HepG2 (cell line): Measurements from ENCODE around the gene TAF1B. TPM values are rescaled to one million over a fixed set of nuclear protein-coding genes. Genes with fewer than 3 reads are reported as not detected.

Experiments used
- ATAC-seq: fragments of 200-7000 bp; cut with Tn5 transposase; 3 replicates; pipeline ENCODE4 v1.9.1; 2020; ENCODE audit warnings: mild to moderate bottlenecking, moderate library complexity
- BruUV-seq: library from RNA; stranded (reverse); fragments of 400-500 nt; replicated peaks from 2 replicates; lab custom pipeline; 2021; lab: Mats Ljungman, UMichigan
- CTCF ChIA-PET: fragments of 300-600 bp; formaldehyde crosslinking; extraction: SDS; loops from one replicate; lab custom pipeline; 2021; ENCODE audit warnings: low total read pairs, inconsistent platforms, low intra/inter-chr PET ratio; lab: Yijun Ruan, JAX
- POLR2A ChIA-PET: fragments of 350-600 bp; sonication (Branson Sonifier 250); formaldehyde crosslinking; loops from one replicate; lab custom pipeline; 2020; ENCODE audit warnings: antibody characterized with exemption, inconsistent platforms; lab: Yijun Ruan, JAX
- DNase-seq: peaks from one replicate; pipeline ENCODE4 v3.0.0-alpha.2; 2015; ENCODE audit warnings: low spot score
- FAIRE-seq: peaks from 3 replicates; lab custom pipeline; 2011; peaks lifted over from hg19 to GRCh38; lab: Jason Lieb, UNC
- H2AFZ ChIP-seq: one replicate; pipeline ENCODE4 v1.6.1; 2011; ENCODE audit warnings: low read length, inconsistent platforms
- H3K27ac ChIP-seq: fragments of 300-600 bp; 3 replicates; pipeline ENCODE4 v1.8.0; 2011; ENCODE audit warnings: mixed run types, mild to moderate bottlenecking, mixed read lengths, low read length, inconsistent platforms; ENCODE audit not compliant: insufficient read depth; ENCODE audit errors: extremely low read length
- H3K27me3 ChIP-seq, 2 experiments: fragments of 200-600 bp in 1 of 2; 2 replicates in 1 of 2; 3 replicates in 1 of 2; pipeline versions ENCODE4 v1.6.0 to v1.8.0; 2011; ENCODE audit warnings: low read length in 2 of 2, mild to moderate bottlenecking in 2 of 2, moderate library complexity in 2 of 2, inconsistent platforms in 1 of 2; ENCODE audit not compliant: insufficient read depth in 2 of 2, control insufficient read depth in 1 of 2
- H3K36me3 ChIP-seq, 2 experiments: fragments of 200-600 bp in 1 of 2; replicated peaks in 1 of 2; 2 replicates in 1 of 2; 3 replicates in 1 of 2; pipeline versions ENCODE4 v1.5.1 to v1.8.0; 2011; ENCODE audit warnings: low read length in 2 of 2, inconsistent platforms in 1 of 2; ENCODE audit not compliant: insufficient read depth in 2 of 2, control insufficient read depth in 1 of 2
- H3K4me1 ChIP-seq: 2 replicates; pipeline ENCODE4 v1.5.1; 2012; ENCODE audit warnings: low read length, inconsistent platforms; ENCODE audit not compliant: insufficient read depth
- H3K4me2 ChIP-seq: 2 replicates; pipeline ENCODE4 v1.6.0; 2011; ENCODE audit warnings: low read depth, low read length, inconsistent platforms
- H3K4me3 ChIP-seq, 3 experiments: fragments of 200-600 bp in 1 of 3; sonication (generic), shearing (Covaris generic) in 1 of 3; replicated peaks in 1 of 3; 2 replicates each; pipeline ENCODE4 v1.5.1; 2011 to 2016; ENCODE audit warnings: low read length in 3 of 3, inconsistent platforms in 2 of 3, low read depth in 2 of 3, mild to moderate bottlenecking in 2 of 3, control low read depth in 1 of 3, mixed read lengths in 1 of 3; ENCODE audit not compliant: insufficient read depth in 1 of 3
- H3K79me2 ChIP-seq: one replicate; pipeline ENCODE4 v1.6.1; 2011; ENCODE audit warnings: low read length, inconsistent platforms; ENCODE audit not compliant: insufficient read depth
- H3K9ac ChIP-seq: 2 replicates; pipeline ENCODE4 v1.6.0; 2011; ENCODE audit warnings: mild to moderate bottlenecking, low read depth, low read length, inconsistent platforms; ENCODE audit not compliant: insufficient read depth
- H3K9me3 ChIP-seq: 2 replicates; pipeline ENCODE4 v1.5.1; 2012; ENCODE audit warnings: mild to moderate bottlenecking, low read length
- H4K20me1 ChIP-seq: 2 replicates; pipeline ENCODE4 v1.6.0; 2011; ENCODE audit warnings: inconsistent platforms, mild to moderate bottlenecking, low read length, moderate library complexity; ENCODE audit not compliant: insufficient read depth
- ATM ChIP-seq: fragments of 450-650 bp; IDR thresholded peaks from 2 replicates; pipeline ENCODE4 v1.7.1; 2017; ENCODE audit warnings: mild to moderate bottlenecking, borderline replicate concordance
- CHD4 ChIP-seq: fragments of 200-600 bp; sonication (generic); IDR thresholded peaks from 2 replicates; pipeline ENCODE4 v1.7.0; 2017; ENCODE audit warnings: mild to moderate bottlenecking, low read length, borderline replicate concordance
- FOXA3 ChIP-seq: IDR thresholded peaks from 2 replicates; pipeline ENCODE4 v1.6.1; 2016; ENCODE audit warnings: missing genetic modification reagents, missing compliant biosample characterization
- GATAD1 ChIP-seq: IDR thresholded peaks from 2 replicates; pipeline ENCODE4 v1.6.1; 2016; ENCODE audit warnings: missing genetic modification reagents, missing compliant biosample characterization
- HDAC1 ChIP-seq: sonication (generic); formaldehyde crosslinking; IDR thresholded peaks from 2 replicates; pipeline ENCODE4 v1.5.1; 2020; ENCODE audit warnings: mild to moderate bottlenecking, missing genetic modification reagents
- HDAC2 ChIP-seq: sonication (generic); formaldehyde crosslinking; IDR thresholded peaks from 2 replicates; pipeline ENCODE4 v1.4.0; 2020; ENCODE audit warnings: missing genetic modification reagents
- HNRNPH1 ChIP-seq: fragments of 200-400 bp; formaldehyde crosslinking; optimal IDR thresholded peaks from 2 replicates; pipeline ENCODE3; 2017; ENCODE audit warnings: mild to moderate bottlenecking, low read depth, low read length
- MBNL3 ChIP-seq: fragments of 250-450 bp; sonication (Bioruptor Pico); conservative IDR thresholded peaks from 2 replicates; pipeline ENCODE4 v1.8.0; 2022; ENCODE audit warnings: mild to moderate bottlenecking, inconsistent platforms
- MYNN ChIP-seq: sonication (generic); formaldehyde crosslinking; IDR thresholded peaks from 2 replicates; pipeline ENCODE4 v1.4.0; 2020; ENCODE audit warnings: mild to moderate bottlenecking, low read depth, missing genetic modification reagents
- NFE2 ChIP-seq: sonication (generic); formaldehyde crosslinking; IDR thresholded peaks from 2 replicates; pipeline ENCODE4 v1.4.0; 2020; ENCODE audit warnings: missing genetic modification reagents
- RFX1 ChIP-seq: fragments of 450-650 bp; IDR thresholded peaks from 2 replicates; pipeline ENCODE4 v1.6.1; 2017
- STAG1 ChIP-seq: sonication (generic); formaldehyde crosslinking; IDR thresholded peaks from 2 replicates; pipeline ENCODE4 v1.4.0; 2020; ENCODE audit warnings: missing genetic modification reagents
- ZEB1 ChIP-seq: IDR thresholded peaks from 2 replicates; pipeline ENCODE4 v1.6.1; 2012; ENCODE audit warnings: mild to moderate bottlenecking, low read depth, inconsistent platforms; ENCODE audit not compliant: insufficient replicate concordance
- ZFP37 ChIP-seq: sonication (generic); formaldehyde crosslinking; IDR thresholded peaks from 2 replicates; pipeline ENCODE4 v1.4.0; 2020; ENCODE audit warnings: missing genetic modification reagents, borderline replicate concordance
- ZNF282 ChIP-seq: fragments of 450-650 bp; IDR thresholded peaks from 2 replicates; pipeline ENCODE4 v1.6.1; 2018; ENCODE audit not compliant: partially characterized antibody
- ZNF431 ChIP-seq: sonication (generic); formaldehyde crosslinking; IDR thresholded peaks from 2 replicates; pipeline ENCODE4 v1.9.0; 2022; ENCODE audit warnings: missing genetic modification reagents, low read depth, mild to moderate bottlenecking, borderline replicate concordance
- ZNF572 ChIP-seq: sonication (generic); formaldehyde crosslinking; IDR thresholded peaks from 2 replicates; pipeline ENCODE4 v1.5.1; 2020; ENCODE audit warnings: mild to moderate bottlenecking, missing genetic modification reagents
- ZNF720 ChIP-seq: sonication (generic); formaldehyde crosslinking; IDR thresholded peaks from 2 replicates; pipeline ENCODE4 v1.4.0; 2020; ENCODE audit warnings: missing genetic modification reagents
- ZNF781 ChIP-seq: sonication (generic); formaldehyde crosslinking; IDR thresholded peaks from 2 replicates; pipeline ENCODE4 v1.5.1; 2020; ENCODE audit warnings: borderline replicate concordance, mild to moderate bottlenecking, missing genetic modification reagents; ENCODE audit errors: not compliant biosample characterization
- WGBS: methylation state at CpG from one replicate; pipeline ENCODE4 v1.1.6; 2017; ENCODE audit warnings: low lambda C conversion rate; 5-methylcytosine and 5-hydroxymethylcytosine counted together
- in situ Hi-C: cut with HindIII; loops from 2 replicates; pipeline ENCODE4 v1.10.0; 2017; ENCODE audit warnings: low pct_unique_long_range_greater_than_20kb; ENCODE audit not compliant: extremely low pct_ligation_motif_present
- intact Hi-C: fragments of 100-400 bp; cut with micrococcal nuclease; formaldehyde crosslinking; loops from one replicate; pipeline ENCODE4 v1.10.0; 2022; ENCODE audit not compliant: unreplicated experiment
- polyA plus RNA-seq, 8 experiments: library from polyadenylated mRNA; depleted of rRNA in 3 of 8; stranded (reverse) in 7 of 8; unstranded in 1 of 8; fragments of >200 nt; fragmentation: Illumina TruSeq in 4 of 8; extraction: Trizol in 4 of 8; gene quantifications; 2 replicates each; pipeline versions ENCODE4 v1.2.1 to v1.2.3, GENCODE V29; 2011 to 2016; ENCODE audit warnings: low read depth in 4 of 8, missing spikeins in 1 of 8, mixed read lengths in 1 of 8; ENCODE audit not compliant: insufficient read depth in 1 of 8
- total RNA-seq, 5 experiments: library from RNA; depleted of rRNA; stranded (reverse); fragments of >200 nt; fragmentation: Illumina TruSeq; extraction: Trizol; gene quantifications; 2 replicates each; pipeline ENCODE4 v1.2.3, GENCODE V29; 2016; ENCODE audit warnings: low read depth in 1 of 5
- TF ChIP-seq, protein P1 (sequence below): sonication (generic); formaldehyde crosslinking; IDR thresholded peaks from 2 replicates; pipeline ENCODE4 v1.9.0; 2022; ENCODE audit warnings: missing genetic modification reagents, mild to moderate bottlenecking, borderline replicate concordance
- TF ChIP-seq, protein P2 (sequence below): sonication (generic); formaldehyde crosslinking; IDR thresholded peaks from 2 replicates; pipeline ENCODE4 v1.8.0; 2022; ENCODE audit warnings: mild to moderate bottlenecking, missing genetic modification reagents
- TF ChIP-seq, protein P3 (sequence below): sonication (generic); formaldehyde crosslinking; IDR thresholded peaks from 2 replicates; pipeline ENCODE4 v1.4.0; 2020; ENCODE audit warnings: missing genetic modification reagents

Gene TAF1B
- total and polyA plus RNA-seq, 2 of the 13 experiments (the other 11 are each of a cell fraction or from before 2014, with no cell fraction given), result 13.3 to 27.7 TPM

DNA sequence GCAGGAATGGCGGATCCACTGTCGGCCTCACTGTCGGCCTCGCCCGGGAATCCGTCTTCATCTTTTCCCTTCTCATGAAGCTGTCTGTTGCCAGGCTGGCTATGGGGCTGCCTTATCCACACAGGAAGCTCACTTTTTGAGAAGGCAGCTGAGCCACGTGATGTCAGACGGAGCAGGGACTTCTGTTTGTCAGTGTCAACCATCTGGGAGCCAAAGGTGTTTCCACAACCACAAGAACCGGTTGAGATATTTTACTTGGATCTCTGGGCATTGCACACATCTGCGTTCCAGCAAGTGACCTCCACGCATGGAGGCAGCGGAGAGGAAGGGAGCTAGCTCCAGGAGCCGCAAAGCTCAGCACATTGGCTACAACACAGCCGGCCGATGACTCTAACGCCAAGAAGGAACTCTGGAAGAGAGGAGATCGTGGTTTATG, 27.4 kb upstream of the TAF1B start (continued):
- TF ChIP-seq, protein P1, sequence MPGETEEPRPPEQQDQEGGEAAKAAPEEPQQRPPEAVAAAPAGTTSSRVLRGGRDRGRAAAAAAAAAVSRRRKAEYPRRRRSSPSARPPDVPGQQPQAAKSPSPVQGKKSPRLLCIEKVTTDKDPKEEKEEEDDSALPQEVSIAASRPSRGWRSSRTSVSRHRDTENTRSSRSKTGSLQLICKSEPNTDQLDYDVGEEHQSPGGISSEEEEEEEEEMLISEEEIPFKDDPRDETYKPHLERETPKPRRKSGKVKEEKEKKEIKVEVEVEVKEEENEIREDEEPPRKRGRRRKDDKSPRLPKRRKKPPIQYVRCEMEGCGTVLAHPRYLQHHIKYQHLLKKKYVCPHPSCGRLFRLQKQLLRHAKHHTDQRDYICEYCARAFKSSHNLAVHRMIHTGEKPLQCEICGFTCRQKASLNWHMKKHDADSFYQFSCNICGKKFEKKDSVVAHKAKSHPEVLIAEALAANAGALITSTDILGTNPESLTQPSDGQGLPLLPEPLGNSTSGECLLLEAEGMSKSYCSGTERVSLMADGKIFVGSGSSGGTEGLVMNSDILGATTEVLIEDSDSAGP (CRISPR knock-in tag), result no peak
- TF ChIP-seq MBNL3 (CRISPR knock-in tag) (no peak), ZNF720 (CRISPR knock-in tag) (no peak), NFE2 (CRISPR knock-in tag) (no peak), ZNF781 (CRISPR knock-in tag) (no peak)

DNA sequence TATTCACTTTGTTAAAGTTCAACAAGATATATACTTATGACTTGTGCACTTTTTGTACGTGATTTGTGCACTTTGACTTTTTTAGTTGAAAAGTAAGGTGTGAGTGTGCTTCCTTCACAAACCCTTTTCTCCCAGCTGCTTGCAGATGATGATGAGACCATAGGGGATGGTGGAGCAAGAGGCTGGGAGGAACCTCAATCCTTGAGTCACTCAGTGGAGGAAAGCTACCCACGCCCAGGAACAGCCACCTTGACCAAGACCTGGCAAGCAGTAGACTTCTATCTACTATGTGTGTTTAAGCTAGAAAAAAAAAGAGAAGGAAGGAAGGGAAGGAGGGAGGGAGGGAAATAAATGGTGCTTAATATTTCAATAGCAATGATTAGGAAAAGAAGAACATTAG, 25.2 kb upstream of the TAF1B start:
- 4% methylated on average over 2 of the region's 2 CpGs for WGBS
- Histone ChIP-seq H3K79me2 (no peaks in the 10 kb centered on the region), H3K27ac (no peak overlapping the region), H3K9ac (no peak overlapping the region), H2AFZ (no peak overlapping the region), H3K27me3 (peaks cover 5 to 46% of the 10 kb centered on the region in 2 experiments; a peak in 4 of 5 replicates), H3K4me3 (no peak overlapping the region), H4K20me1 (no peaks in the 10 kb centered on the region), H3K9me3 (no peaks in the 10 kb centered on the region), H3K36me3 (no peaks in the 10 kb centered on the region), H3K4me2 (no peak overlapping the region), H3K4me1 (peaks cover 20% of the 10 kb centered on the region; the same call in 1 of the 2 replicates)
- POLR2A ChIA-PET, result no interaction called here
- FAIRE-seq, result no peak
- DNase-seq, result no peak
- no TSS peak for BruUV-seq
- CTCF ChIA-PET, result no interaction called here
- in situ Hi-C loops (loop anchor here (25.0 kb wide), 1 partner anchor 619 kb away; the partner anchor contains the start of gene ODC1), intact Hi-C loops (no loop called here)
- ATAC-seq, result no peak
- TF ChIP-seq, protein P2, sequence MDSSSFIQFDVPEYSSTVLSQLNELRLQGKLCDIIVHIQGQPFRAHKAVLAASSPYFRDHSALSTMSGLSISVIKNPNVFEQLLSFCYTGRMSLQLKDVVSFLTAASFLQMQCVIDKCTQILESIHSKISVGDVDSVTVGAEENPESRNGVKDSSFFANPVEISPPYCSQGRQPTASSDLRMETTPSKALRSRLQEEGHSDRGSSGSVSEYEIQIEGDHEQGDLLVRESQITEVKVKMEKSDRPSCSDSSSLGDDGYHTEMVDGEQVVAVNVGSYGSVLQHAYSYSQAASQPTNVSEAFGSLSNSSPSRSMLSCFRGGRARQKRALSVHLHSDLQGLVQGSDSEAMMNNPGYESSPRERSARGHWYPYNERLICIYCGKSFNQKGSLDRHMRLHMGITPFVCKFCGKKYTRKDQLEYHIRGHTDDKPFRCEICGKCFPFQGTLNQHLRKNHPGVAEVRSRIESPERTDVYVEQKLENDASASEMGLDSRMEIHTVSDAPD (CRISPR knock-in tag), result no peak
- TF ChIP-seq RFX1 (no peak), GATAD1 (CRISPR knock-in tag) (no peak), MYNN (CRISPR knock-in tag) (no peak), CHD4 (no peak), ZFP37 (CRISPR knock-in tag) (no peak), HDAC2 (CRISPR knock-in tag) (no peak), ZNF431 (CRISPR knock-in tag) (no peak), HDAC1 (CRISPR knock-in tag) (no peak), ATM (no peak), ZNF282 (no peak), FOXA3 (CRISPR knock-in tag) (no peak), STAG1 (CRISPR knock-in tag) (no peak), HNRNPH1 (no peak), ZEB1 (no peak), ZNF572 (CRISPR knock-in tag) (no peak), MBNL3 (CRISPR knock-in tag) (no peak)
- TF ChIP-seq, protein P3, sequence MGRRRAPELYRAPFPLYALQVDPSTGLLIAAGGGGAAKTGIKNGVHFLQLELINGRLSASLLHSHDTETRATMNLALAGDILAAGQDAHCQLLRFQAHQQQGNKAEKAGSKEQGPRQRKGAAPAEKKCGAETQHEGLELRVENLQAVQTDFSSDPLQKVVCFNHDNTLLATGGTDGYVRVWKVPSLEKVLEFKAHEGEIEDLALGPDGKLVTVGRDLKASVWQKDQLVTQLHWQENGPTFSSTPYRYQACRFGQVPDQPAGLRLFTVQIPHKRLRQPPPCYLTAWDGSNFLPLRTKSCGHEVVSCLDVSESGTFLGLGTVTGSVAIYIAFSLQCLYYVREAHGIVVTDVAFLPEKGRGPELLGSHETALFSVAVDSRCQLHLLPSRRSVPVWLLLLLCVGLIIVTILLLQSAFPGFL (CRISPR knock-in tag), result no peak
